Lower leg skin (tissue), 4 donors: Measurements from ENCODE around the gene GRID2IP. TPM values are rescaled to one million over a fixed set of nuclear protein-coding genes. Genes with fewer than 3 reads are reported as not detected.

Source experiments
- DNase-seq, 2 donors: peaks; one replicate each; pipeline ENCODE4 v3.0.0-alpha.2; 2019; ENCODE audit warnings: low spot score in 2 of 2
- H3K4me3 ChIP-seq: fragments of 200-600 bp; sonication (generic); 2 replicates; pipeline ENCODE4 v1.5.1; 2017; ENCODE audit warnings: mild to moderate bottlenecking, low read depth; ENCODE audit not compliant: poor library complexity, severe bottlenecking
- CTCF ChIP-seq, 3 donors: fragments of 450-650 bp; IDR thresholded peaks; one replicate each; pipeline ENCODE4 v1.5.1; 2016; ENCODE audit warnings: antibody characterized with exemption in 3 of 3, mild to moderate bottlenecking in 3 of 3, moderate library complexity in 2 of 3
- POLR2A ChIP-seq, 2 donors: fragments of 450-650 bp; IDR thresholded peaks; one replicate each; pipeline ENCODE4 v1.6.1; 2016 to 2017; ENCODE audit warnings: antibody characterized with exemption in 2 of 2, mild to moderate bottlenecking in 1 of 2, moderate library complexity in 1 of 2
- WGBS, 2 donors: methylation state at CpG; one replicate each; pipeline ENCODE4 v1.1.5; 2018; 5-methylcytosine and 5-hydroxymethylcytosine counted together
- intact Hi-C: fragments of 100-400 bp; cut with DNase I; formaldehyde crosslinking; loops from one replicate; pipeline ENCODE4 v1.15.0; 2023; ENCODE audit warnings: low total_unique reads
- total RNA-seq, 4 donors: library from RNA; depleted of rRNA; stranded (reverse); fragments of >200 nt; gene quantifications; one replicate each; pipeline ENCODE4 v1.1.0, GENCODE V29; 2016

Gene GRID2IP
- total RNA-seq, 4 donors from 2014 or later, result 0.49 to 2.2 (median 0.64) TPM

GRCh38 chr7:6576024-6576866, 25.0 kb upstream of the GRID2IP start:
- DNase-seq, result no peak
- intact Hi-C loops, result no loop called here
- whole genome bisulfite sequencing, 2 donors, result 83 to 84% methylated on average over 14 of the region's 14 CpGs
- H3K4me3 ChIP-seq, result no peak overlapping the region
- TF ChIP-seq POLR2A (IDR thresholded peaks at IDR 0.05), result no peak
- TF ChIP-seq CTCF (IDR thresholded peaks at IDR 0.05), result no peak

GRCh38 chr7:6575281-6576023, 24.2 kb upstream of the GRID2IP start:
- TF ChIP-seq POLR2A (IDR thresholded peaks at IDR 0.05) (no peak), CTCF (IDR thresholded peaks at IDR 0.05) (no peak)
- DNase-seq, result no peak
- H3K4me3 ChIP-seq, result no peak overlapping the region
- WGBS, 2 donors, result 68% methylated on average over 9 of the region's 9 CpGs
- intact Hi-C loops, result no loop called here

GRCh38 chr7:6571160-6571779, 20.0 kb upstream of the GRID2IP start:
- 65 to 69% methylated on average over 7 of the region's 7 CpGs for WGBS, 2 donors
- no peak overlapping the region for H3K4me3 ChIP-seq
- intact Hi-C loops, result no loop called here

GRCh38 chr7:6567886-6568285, 16.6 kb upstream of the GRID2IP start:
- no peak for TF ChIP-seq POLR2A (IDR thresholded peaks at IDR 0.05)
- TF ChIP-seq CTCF (IDR thresholded peaks at IDR 0.05), result no peak
- 81 to 89% methylated on average over 3 of the region's 3 CpGs for WGBS, 2 donors
- H3K4me3 ChIP-seq, result no peak overlapping the region
- intact Hi-C loops, result no loop called here
- no peak for DNase-seq

More at GRCh38 chr7:6571160-6571779, 20.0 kb upstream of the GRID2IP start:
- no peak for DNase-seq
- TF ChIP-seq CTCF (IDR thresholded peaks at IDR 0.05), result no peak

- DNase-seq, result no peak
- WGBS, 2 donors, result 86 to 91% methylated on average over 4 of the region's 4 CpGs
- intact Hi-C loops, result no loop called here
- TF ChIP-seq POLR2A (IDR thresholded peaks at IDR 0.05) (no peak), CTCF (IDR thresholded peaks at IDR 0.05) (no peak)
- H3K4me3 ChIP-seq, result no peak overlapping the region
Observed at GRCh38 chr7:6565655-6566054, 14.4 kb upstream of the GRID2IP start.
